ENCODE results near the gene SIMC1.

The SIMC1 gene

GRCh38 chr5:176341325-176342157 lies 103.3 kb downstream of the SIMC1 start:
- ATAC-seq, result no peak
- TF ChIP-seq SNAI2 (CRISPR knock-in tag; IDR thresholded peaks at IDR 0.05) (no peak), POU6F1 (CRISPR knock-in tag; IDR thresholded peaks at IDR 0.05; ENCODE audit: borderline replicate concordance, low read depth) (no peak), OSR1 (CRISPR knock-in tag; IDR thresholded peaks at IDR 0.05) (no peak), CSRNP3 (CRISPR knock-in tag; IDR thresholded peaks at IDR 0.05) (no peak)

GRCh38 chr5:176342158-176342483 lies 103.9 kb downstream of the SIMC1 start:
- TF ChIP-seq CREB5 (CRISPR knock-in tag; IDR thresholded peaks at IDR 0.05; ENCODE audit: low read depth) (no peak), PPARA (CRISPR knock-in tag; IDR thresholded peaks at IDR 0.05; ENCODE audit: borderline replicate concordance) (no peak), OSR1 (CRISPR knock-in tag; IDR thresholded peaks at IDR 0.05) (no peak), ZNF565 (CRISPR knock-in tag; conservative IDR thresholded peaks at IDR 0.05; ENCODE audit: low read depth) (no peak), GLIS3 (CRISPR knock-in tag; IDR thresholded peaks at IDR 0.05) (no peak), ISL1 (CRISPR knock-in tag; IDR thresholded peaks at IDR 0.05) (no peak), POU6F1 (CRISPR knock-in tag; IDR thresholded peaks at IDR 0.05; ENCODE audit: borderline replicate concordance, low read depth) (no peak)
- no peak for ATAC-seq

GRCh38 chr5:176342766-176343458 lies 104.7 kb downstream of the SIMC1 start:
- TF ChIP-seq TOX (CRISPR knock-in tag; IDR thresholded peaks at IDR 0.05; ENCODE audit: borderline replicate concordance) (0 out of 2 replicates have a peak, but pooled peaks have one; percentile 41), SNAI2 (CRISPR knock-in tag; IDR thresholded peaks at IDR 0.05) (no peak)
- peak; percentile 84 for ATAC-seq

- no peak for ATAC-seq
- no peak for TF ChIP-seq TSHZ2 (CRISPR knock-in tag; IDR thresholded peaks at IDR 0.05)
- no peak for TF ChIP-seq TCF4 (CRISPR knock-in tag; IDR thresholded peaks at IDR 0.05; ENCODE audit: borderline replicate concordance)
- TF ChIP-seq OSR1 (CRISPR knock-in tag; IDR thresholded peaks at IDR 0.05), result no peak
- no peak for TF ChIP-seq SNAI2 (CRISPR knock-in tag; IDR thresholded peaks at IDR 0.05)
- no peak for TF ChIP-seq POU6F1 (CRISPR knock-in tag; IDR thresholded peaks at IDR 0.05; ENCODE audit: borderline replicate concordance, low read depth)
- no peak for TF ChIP-seq ESRRG (CRISPR knock-in tag; IDR thresholded peaks at IDR 0.05)
- no peak for TF ChIP-seq TOX (CRISPR knock-in tag; IDR thresholded peaks at IDR 0.05; ENCODE audit: borderline replicate concordance)
- no peak for TF ChIP-seq ZFP30 (CRISPR knock-in tag; IDR thresholded peaks at IDR 0.05)
- TF ChIP-seq ZFP3 (CRISPR knock-in tag; IDR thresholded peaks at IDR 0.05), result no peak
- TF ChIP-seq ZNF565 (CRISPR knock-in tag; conservative IDR thresholded peaks at IDR 0.05; ENCODE audit: low read depth), result no peak
- TF ChIP-seq GLIS3 (CRISPR knock-in tag; IDR thresholded peaks at IDR 0.05), result no peak
- TF ChIP-seq ZNF8 (CRISPR knock-in tag; IDR thresholded peaks at IDR 0.05), result no peak
- no peak for TF ChIP-seq ARNTL (CRISPR knock-in tag; IDR thresholded peaks at IDR 0.05; ENCODE audit: borderline replicate concordance, low read depth)
Measured at GRCh38 chr5:176350416-176350815, 112.2 kb downstream of the SIMC1 start.
